GM19351 (cell line): ENCODE measurements around the gene CCL7.

Experiments used
- ATAC-seq: cut with Tn5 transposase; IDR thresholded peaks from one replicate; pipeline ENCODE4 v1.9.1; 2021; ENCODE audit warnings: mild to moderate bottlenecking, moderate library complexity; ENCODE audit not compliant: unreplicated experiment

Gene CCL7

DNA sequence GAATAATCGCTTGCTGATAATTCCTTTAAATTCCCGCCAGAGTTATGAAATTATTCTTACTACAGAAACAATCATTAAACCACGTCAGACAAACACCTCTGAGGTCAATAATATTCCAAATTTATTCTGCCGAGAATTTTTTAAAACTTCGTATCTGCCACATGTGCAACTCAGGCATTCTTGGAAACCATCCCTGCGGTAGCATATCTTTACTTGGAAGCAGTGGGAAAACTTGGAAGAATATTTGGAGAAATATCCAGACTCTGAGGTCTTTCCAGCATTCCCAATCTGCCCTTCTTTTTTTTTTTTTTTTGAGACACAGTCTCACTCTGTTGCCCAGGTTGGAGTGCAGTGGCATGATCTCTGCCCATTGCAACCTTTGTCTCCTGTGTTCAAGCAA is 13.6 kb downstream of the CCL7 start:
- no peak for ATAC-seq

DNA sequence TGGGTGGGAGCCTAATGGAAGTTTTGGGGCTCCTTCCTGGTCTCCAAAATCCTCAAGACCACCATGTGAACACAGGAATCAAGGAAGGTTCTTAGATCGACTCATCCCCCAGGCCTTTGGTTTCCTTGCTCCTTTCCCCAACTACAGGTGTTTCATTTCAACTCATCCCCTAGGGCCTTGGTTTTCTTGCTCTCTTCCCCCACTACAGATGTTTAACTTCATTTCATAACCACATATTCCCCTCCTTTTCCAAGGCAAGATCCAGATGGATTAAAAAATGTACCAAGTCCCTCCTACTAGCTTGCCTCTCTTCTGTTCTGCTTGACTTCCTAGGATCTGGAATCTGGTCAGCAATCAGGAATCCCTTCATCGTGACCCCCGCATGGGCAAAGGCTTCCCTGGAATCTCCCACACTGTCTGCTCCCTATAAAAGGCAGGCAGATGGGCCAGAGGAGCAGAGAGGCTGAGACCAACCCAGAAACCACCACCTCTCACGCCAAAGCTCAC is 15.3 kb downstream of the CCL7 start, which contains the start of gene CCL11:
TSS of gene CCL11 (plus strand) at position 457 of the 507 bp plus-strand sequence. CDS start 67 bp downstream, outside the sequence.
- no peak for ATAC-seq

- no peak for ATAC-seq
Measured at GRCh38 chr17:34287875-34288274, 17.9 kb downstream of the CCL7 start.

DNA sequence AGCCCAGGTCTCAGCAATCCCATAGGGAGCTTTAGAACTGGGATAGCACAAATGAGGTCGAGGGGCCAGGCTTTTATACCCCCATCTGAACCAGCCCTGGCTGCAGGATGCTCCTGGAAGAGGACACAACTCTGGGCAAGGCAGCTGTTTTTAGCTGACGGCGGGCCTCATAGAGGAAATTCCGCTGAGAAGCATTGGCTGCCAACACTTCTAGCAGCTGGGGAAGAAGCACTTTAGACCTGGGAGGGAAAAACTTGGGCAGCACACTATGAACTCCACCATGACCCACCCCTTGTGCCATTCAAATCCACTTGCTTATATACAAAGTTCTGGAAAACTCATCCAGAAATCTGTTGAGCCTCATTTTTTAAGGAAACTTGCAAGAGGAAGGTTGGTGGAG is 20.6 kb downstream of the CCL7 start:
- no peak for ATAC-seq

DNA sequence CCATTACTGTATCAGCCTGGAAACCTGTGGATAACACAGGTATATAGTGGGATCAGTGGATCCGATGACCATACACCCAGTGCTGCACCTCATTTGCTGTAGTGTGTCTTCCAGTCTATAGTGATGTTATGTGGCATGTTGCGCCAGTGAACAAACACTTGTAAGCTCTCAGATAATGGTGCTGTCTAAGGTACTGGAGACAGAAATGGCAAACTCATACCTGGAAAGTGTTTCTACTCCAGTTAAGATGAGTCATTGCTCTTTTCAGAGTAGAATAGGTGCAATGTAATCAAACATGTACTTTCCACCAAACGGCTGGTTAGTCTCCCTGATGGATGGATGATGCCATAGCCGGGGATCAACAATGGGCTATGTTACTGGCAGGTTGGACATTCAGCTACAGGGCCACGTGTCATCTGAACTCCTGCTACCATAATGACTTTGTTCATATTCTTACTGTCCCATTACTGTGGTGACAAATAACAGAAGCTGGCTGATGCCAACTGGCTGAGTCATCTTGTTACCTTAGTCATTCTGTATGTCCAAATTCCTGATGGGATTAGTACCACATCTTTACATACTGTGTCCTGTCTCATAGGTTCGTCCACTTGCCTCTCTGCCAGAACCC is 21.8 kb downstream of the CCL7 start:
- no peak for ATAC-seq

GRCh38 chr17:34299027-34299426 is 29.0 kb downstream of the CCL7 start:
- ATAC-seq = no peak

- ATAC-seq = no peak
Measured at GRCh38 chr17:34299956-34300577, 30.0 kb downstream of the CCL7 start.

DNA sequence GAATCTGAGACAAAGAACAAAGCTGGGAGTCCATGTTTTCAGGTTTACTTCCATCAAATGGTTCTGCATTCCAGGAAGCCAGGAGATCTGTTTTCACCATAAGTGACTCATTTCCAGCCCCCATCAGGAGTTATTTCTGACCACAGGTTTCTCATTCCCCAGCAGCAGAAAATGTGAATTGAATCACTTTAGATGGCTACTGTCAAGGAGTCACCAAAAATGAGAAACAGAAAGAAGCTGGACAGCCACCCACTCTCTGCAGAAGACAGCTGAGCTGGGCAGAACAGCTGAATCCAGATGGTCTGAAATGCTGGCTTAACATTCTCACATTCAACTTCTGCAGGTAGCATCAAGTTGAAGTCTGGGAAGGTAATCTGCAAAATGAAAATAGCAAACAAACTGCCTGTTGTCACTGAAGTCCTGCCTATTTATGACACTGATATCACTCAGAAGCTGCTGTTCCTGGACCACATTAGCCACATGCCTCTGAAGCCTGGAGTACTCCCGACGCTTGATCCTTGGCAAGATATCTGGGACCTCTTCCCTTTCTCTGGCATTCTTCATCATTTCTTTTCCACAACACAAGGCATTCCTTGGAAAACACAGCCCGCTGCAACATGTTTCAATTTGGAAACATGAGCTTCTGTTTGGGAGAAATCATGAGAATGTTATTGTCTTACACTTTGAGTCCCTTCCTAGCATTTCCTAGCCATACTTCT is 30.8 kb downstream of the CCL7 start:
- ATAC-seq = no peak

DNA sequence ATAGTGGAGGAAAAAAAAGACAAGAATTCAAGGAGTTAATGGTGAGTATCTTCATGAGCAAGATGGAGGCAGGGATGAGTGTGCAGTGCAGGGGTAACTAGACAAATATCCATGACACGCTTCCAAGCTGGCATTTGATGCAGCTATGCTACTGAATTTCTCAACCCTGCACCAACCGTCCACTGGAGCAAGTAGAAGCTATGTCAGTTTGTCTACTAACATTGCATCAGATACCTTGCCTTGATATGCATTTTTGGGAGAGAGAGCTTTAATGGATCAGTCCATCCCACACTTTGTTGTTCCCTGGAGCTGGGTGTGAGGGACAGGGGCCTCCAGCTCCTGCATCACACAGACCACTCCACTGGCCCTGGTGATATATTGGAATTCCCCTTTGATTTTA is 32.0 kb downstream of the CCL7 start:
- ATAC-seq = no peak

- ATAC-seq = no peak
Measured at GRCh38 chr17:34302636-34303035, 32.6 kb downstream of the CCL7 start.

DNA sequence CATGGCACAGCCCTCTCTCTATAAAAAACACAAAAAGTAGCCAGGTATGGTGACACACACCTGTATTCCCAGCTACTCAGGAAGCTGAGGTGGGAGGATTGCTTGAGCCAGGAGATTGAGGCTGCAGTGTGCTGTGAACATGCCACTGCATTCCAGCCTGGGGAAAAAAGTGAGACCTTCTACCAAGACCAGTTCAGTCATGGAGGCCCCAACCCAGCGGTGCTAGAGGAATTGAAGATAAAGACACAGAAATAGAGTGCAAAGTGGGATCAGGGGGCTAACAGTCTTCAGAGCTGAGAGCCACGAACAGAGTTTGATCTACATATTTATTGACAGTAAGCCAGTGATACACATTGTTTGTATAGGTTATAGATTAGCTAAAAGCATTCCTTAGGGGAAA is 33.6 kb downstream of the CCL7 start:
- no peak for ATAC-seq

DNA sequence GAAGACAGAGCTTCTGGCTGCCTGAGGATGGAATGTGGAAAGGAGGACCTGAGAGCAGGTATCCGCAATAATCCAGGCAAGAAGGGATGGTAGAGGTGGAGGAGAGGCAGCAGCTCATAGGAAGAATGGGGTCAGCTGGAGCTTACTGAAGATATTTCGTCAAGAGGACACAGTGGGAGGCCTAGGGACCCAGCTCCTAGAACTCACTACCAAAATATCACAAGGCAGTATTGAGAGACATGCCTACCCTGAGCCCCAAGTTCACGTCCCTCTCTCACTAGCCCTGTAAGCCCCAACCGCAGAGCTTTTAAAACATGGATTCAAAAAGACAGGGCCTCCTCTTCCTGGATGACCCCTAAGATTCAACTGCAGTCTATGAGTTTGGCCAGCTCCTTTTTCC is 35.0 kb downstream of the CCL7 start:
- ATAC-seq = no peak

GRCh38 chr17:34305606-34306005 is 35.6 kb downstream of the CCL7 start:
- ATAC-seq = no peak

GRCh38 chr17:34306466-34306865 is 36.4 kb downstream of the CCL7 start:
- ATAC-seq = no peak

- no peak for ATAC-seq
Measured at GRCh38 chr17:34307110-34307509, 37.1 kb downstream of the CCL7 start.

- no peak for ATAC-seq
Measured at GRCh38 chr17:34308371-34308770, 38.4 kb downstream of the CCL7 start.

GRCh38 chr17:34311291-34311690 is 41.3 kb downstream of the CCL7 start:
- ATAC-seq = no peak

DNA sequence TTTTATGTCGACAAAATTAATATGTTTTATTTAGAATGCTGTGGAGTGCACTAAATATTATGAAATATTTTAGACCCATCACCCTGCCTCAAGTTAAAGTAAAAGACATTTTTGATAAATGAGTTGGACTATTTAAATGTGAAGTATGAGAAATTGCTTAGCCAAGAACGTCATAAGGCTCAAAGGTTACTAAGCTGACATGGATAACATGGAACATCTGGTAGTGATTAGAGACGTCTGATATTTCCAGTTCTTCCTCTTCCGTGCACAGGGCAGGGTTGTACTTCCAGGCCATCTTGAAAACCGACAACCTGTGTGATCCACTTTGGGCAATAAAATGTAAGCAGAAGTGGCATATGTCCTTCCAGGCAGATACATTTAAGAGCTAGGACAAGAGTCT is 42.1 kb downstream of the CCL7 start:
- no peak for ATAC-seq

DNA sequence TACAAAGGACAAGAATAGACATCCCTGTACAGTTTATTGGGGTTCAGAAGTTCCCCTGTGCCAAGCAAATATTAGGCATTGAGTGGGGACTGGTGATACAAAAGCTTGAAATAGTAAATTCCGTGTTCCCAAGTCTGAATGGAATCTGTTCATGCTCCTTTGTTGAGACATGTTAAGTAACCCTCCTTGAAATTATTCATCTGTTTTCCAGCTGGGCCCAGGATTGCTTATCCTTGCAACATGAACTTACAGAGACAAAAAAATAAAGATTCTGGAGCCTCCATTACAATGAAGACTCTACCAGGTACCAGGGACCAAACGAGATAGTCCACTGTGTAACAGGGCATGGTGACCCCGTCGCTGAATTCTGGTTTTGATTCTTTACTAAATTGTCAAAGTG is 43.1 kb downstream of the CCL7 start:
- ATAC-seq = no peak

DNA sequence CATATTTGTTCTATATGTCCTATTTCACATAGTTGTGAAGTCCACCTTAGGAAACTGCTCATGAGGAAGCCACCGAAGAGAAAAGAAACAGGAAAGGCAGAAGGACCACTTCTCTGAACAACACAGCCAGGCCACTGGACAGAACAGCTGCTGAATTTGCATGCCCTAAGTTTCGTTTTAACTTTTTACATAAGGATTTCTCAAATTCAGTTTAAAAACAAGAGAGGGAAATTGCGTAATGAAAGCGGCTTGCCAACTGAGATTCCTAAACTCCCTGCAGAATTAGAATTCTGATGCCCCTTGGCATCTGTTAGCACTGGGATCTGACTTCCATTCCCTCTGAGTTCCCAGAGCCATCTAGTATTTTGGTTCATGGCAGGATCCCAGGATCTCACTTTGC is 44.3 kb downstream of the CCL7 start:
- no peak for ATAC-seq

GRCh38 chr17:34318474-34318873 is 48.5 kb downstream of the CCL7 start:
- ATAC-seq = no peak

DNA sequence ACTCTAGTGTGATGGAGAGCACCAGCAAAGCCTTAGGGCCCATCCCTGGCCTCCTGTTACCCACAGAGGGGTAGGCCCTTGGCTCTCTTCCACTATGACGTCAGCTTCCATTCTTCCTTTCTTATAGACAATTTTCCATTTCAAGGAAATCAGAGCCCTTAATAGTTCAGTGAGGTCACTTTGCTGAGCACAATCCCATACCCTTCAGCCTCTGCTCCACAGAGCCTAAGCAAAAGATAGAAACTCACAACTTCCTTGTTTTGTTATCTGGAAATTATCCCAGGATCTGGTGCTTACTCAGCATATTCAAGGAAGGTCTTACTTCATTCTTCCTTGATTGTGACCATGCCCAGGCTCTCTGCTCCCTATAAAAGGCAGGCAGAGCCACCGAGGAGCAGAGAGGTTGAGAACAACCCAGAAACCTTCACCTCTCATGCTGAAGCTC is 49.0 kb downstream of the CCL7 start, which contains the start of gene CCL8:
TSS of gene CCL8 (plus strand) at position 397 of the 445 bp plus-strand sequence. CDS start 67 bp downstream, outside the sequence.
- no peak for ATAC-seq
